Urinary bladder (tissue), 4 donors: Measurements from ENCODE around the gene ADAM12. TPM values are rescaled to one million over a fixed set of nuclear protein-coding genes. Genes with fewer than 3 reads are reported as not detected.
"Not testable (repeated sequence)": the region's sequence is repeated elsewhere in the genome, so short reads cannot be mapped to it uniquely, and the experiment has no call there.

Experiments used
- DNase-seq: peaks from one replicate; pipeline ENCODE4 v3.0.0-alpha.2; 2015; ENCODE audit errors: extremely low spot score
- H3K27ac ChIP-seq: one replicate; pipeline ENCODE4 v1.5.1; 2013; ENCODE audit warnings: low read depth, mild to moderate bottlenecking, moderate library complexity
- H3K36me3 ChIP-seq: one replicate; pipeline ENCODE4 v1.6.1; 2013; ENCODE audit warnings: mild to moderate bottlenecking, moderate library complexity; ENCODE audit not compliant: insufficient read depth
- H3K4me1 ChIP-seq: one replicate; pipeline ENCODE4 v1.6.1; 2013; ENCODE audit warnings: mild to moderate bottlenecking, moderate library complexity; ENCODE audit not compliant: insufficient read depth
- H3K4me3 ChIP-seq: one replicate; pipeline ENCODE4 v1.5.1; 2013; ENCODE audit warnings: low read depth, low read length
- WGBS: extraction: QIAGEN DNeasy Blood & Tissue Kit; methylation state at CpG from one replicate; pipeline ENCODE4 v1.1.7; 2013; 5-methylcytosine and 5-hydroxymethylcytosine counted together
- polyA plus RNA-seq: library from polyadenylated mRNA; stranded (reverse); fragments of 200-250 nt; gene quantifications from one replicate; pipeline ENCODE4 v1.2.3, GENCODE V29; 2013
- total RNA-seq: library from RNA; depleted of rRNA; stranded (reverse); fragments of >200 nt; gene quantifications from one replicate; pipeline ENCODE4 v1.2.3, GENCODE V29; 2014
- donor health status: healthy with polysubstance abuse.
- donor health status: healthy.

Gene ADAM12
- total and polyA plus RNA-seq, 2 donors: 2.1 to 95.0 TPM

- no peak overlapping the region for H3K27ac ChIP-seq
- no peak for DNase-seq
- WGBS: 43% methylated on average over 4 of the region's 4 CpGs
These were observed 329.0 kb downstream of the ADAM12 start for GRCh38 chr10:126059076-126059826.

GRCh38 chr10:126058507-126058906 is 329.8 kb downstream of the ADAM12 start:
- 67% methylated on average over 9 of the region's 9 CpGs for WGBS
- no peak for DNase-seq

More at GRCh38 chr10:126059076-126059826, 329.0 kb downstream of the ADAM12 start:
- Histone ChIP-seq H3K36me3 (no peaks in the 10 kb centered on the region), H3K4me3 (no peak overlapping the region), H3K4me1 (no peaks in the 10 kb centered on the region)

GRCh38 chr10:126058104-126058503 is 330.2 kb downstream of the ADAM12 start:
- DNase-seq: no peak
- WGBS: 78% methylated on average over 6 of the region's 6 CpGs
- no peak overlapping the region for H3K4me3 ChIP-seq
- H3K27ac ChIP-seq: no peak overlapping the region
- no peaks in the 10 kb centered on the region for H3K36me3 ChIP-seq
- H3K4me1 ChIP-seq: no peaks in the 10 kb centered on the region

More at GRCh38 chr10:126058507-126058906, 329.8 kb downstream of the ADAM12 start:
- Histone ChIP-seq H3K4me1 (no peaks in the 10 kb centered on the region), H3K4me3 (no peak overlapping the region), H3K27ac (no peak overlapping the region), H3K36me3 (no peaks in the 10 kb centered on the region)

- WGBS: 90% methylated on average over 8 of the region's 8 CpGs
- DNase-seq: no peak
- H3K4me3 ChIP-seq: no peak overlapping the region
- no peak overlapping the region for H3K27ac ChIP-seq
- no peaks in the 10 kb centered on the region for H3K36me3 ChIP-seq
- H3K4me1 ChIP-seq: no peaks in the 10 kb centered on the region
These were observed 330.8 kb downstream of the ADAM12 start for GRCh38 chr10:126057494-126057893.

GRCh38 chr10:126054191-126054590 is 334.1 kb downstream of the ADAM12 start:
- H3K27ac ChIP-seq: no peak overlapping the region
- no peaks in the 10 kb centered on the region for H3K4me1 ChIP-seq
- no peak overlapping the region for H3K4me3 ChIP-seq
- no peaks in the 10 kb centered on the region for H3K36me3 ChIP-seq
- no peak for DNase-seq
- WGBS: 97% methylated on average over 6 of the region's 6 CpGs

GRCh38 chr10:126052171-126052570 is 336.1 kb downstream of the ADAM12 start:
- H3K27ac ChIP-seq: no peak overlapping the region
- 94% methylated on average over 2 of the region's 2 CpGs for WGBS
- H3K4me3 ChIP-seq: no peak overlapping the region
- no peaks in the 10 kb centered on the region for H3K36me3 ChIP-seq
- no peaks in the 10 kb centered on the region for H3K4me1 ChIP-seq
- DNase-seq: no peak

GRCh38 chr10:126049759-126050700 is 338.2 kb downstream of the ADAM12 start:
- WGBS: 64% methylated on average over 13 of the region's 13 CpGs
- no peak overlapping the region for H3K4me3 ChIP-seq
- no peaks in the 10 kb centered on the region for H3K36me3 ChIP-seq
- DNase-seq: no peak
- no peaks in the 10 kb centered on the region for H3K4me1 ChIP-seq
- no peak overlapping the region for H3K27ac ChIP-seq

- not testable (repeated sequence) for H3K36me3 ChIP-seq, H3K4me1 ChIP-seq, DNase-seq, H3K27ac ChIP-seq, H3K4me3 ChIP-seq
- WGBS: 96% methylated on average over 1 of the region's 1 CpG
These were observed 340.5 kb downstream of the ADAM12 start for GRCh38 chr10:126047749-126048148.

GRCh38 chr10:126046831-126047230 is 341.4 kb downstream of the ADAM12 start:
- Histone ChIP-seq H3K4me3 (no peak overlapping the region), H3K27ac (no peak overlapping the region), H3K4me1 (no peaks in the 10 kb centered on the region), H3K36me3 (no peaks in the 10 kb centered on the region)
- no peak for DNase-seq
- WGBS: 75% methylated on average over 5 of the region's 5 CpGs

GRCh38 chr10:126045861-126046260 is 342.4 kb downstream of the ADAM12 start:
- no peaks in the 10 kb centered on the region for H3K36me3 ChIP-seq
- WGBS: 93% methylated on average over 3 of the region's 3 CpGs
- no peak overlapping the region for H3K4me3 ChIP-seq
- no peak for DNase-seq
- H3K4me1 ChIP-seq: no peaks in the 10 kb centered on the region
- no peak overlapping the region for H3K27ac ChIP-seq

- no peaks in the 10 kb centered on the region for H3K4me1 ChIP-seq
- no peak for DNase-seq
- WGBS: 87% methylated on average over 10 of the region's 10 CpGs
- H3K36me3 ChIP-seq: no peaks in the 10 kb centered on the region
- no peak overlapping the region for H3K27ac ChIP-seq
- H3K4me3 ChIP-seq: no peak overlapping the region
These were observed 344.9 kb downstream of the ADAM12 start for GRCh38 chr10:126043389-126043788.

GRCh38 chr10:126042906-126043305 is 345.4 kb downstream of the ADAM12 start:
- Histone ChIP-seq H3K4me1 (no peaks in the 10 kb centered on the region), H3K4me3 (no peak overlapping the region), H3K27ac (no peak overlapping the region), H3K36me3 (no peaks in the 10 kb centered on the region)
- WGBS: 95% methylated on average over 10 of the region's 10 CpGs
- no peak for DNase-seq

GRCh38 chr10:126042354-126042753 is 345.9 kb downstream of the ADAM12 start:
- WGBS: 78% methylated on average over 4 of the region's 4 CpGs
- Histone ChIP-seq H3K36me3 (no peaks in the 10 kb centered on the region), H3K4me1 (no peaks in the 10 kb centered on the region), H3K27ac (no peak overlapping the region), H3K4me3 (no peak overlapping the region)
- no peak for DNase-seq

GRCh38 chr10:126041804-126042231 is 346.5 kb downstream of the ADAM12 start:
- no peaks in the 10 kb centered on the region for H3K4me1 ChIP-seq
- H3K36me3 ChIP-seq: no peaks in the 10 kb centered on the region
- no peak overlapping the region for H3K4me3 ChIP-seq
- 37% methylated on average over 12 of the region's 12 CpGs for WGBS
- peak; percentile 80 for DNase-seq
- no peak overlapping the region for H3K27ac ChIP-seq
